SK-N-MC (cell line): ENCODE data around the gene PSMD1.
"Not testable (repeated sequence)": the region's sequence is repeated elsewhere in the genome, so short reads cannot be mapped to it uniquely, and the experiment has no call there.

Source experiments
- DNase-seq: peaks from one replicate; pipeline ENCODE4 v3.0.0-alpha.2; 2011; ENCODE audit warnings: low read depth, low spot score
- H3K27ac ChIP-seq: fragments of 200-600 bp; sonication (generic); 2 replicates; pipeline ENCODE4 v1.5.1; 2016; ENCODE audit warnings: mixed run types
- H3K36me3 ChIP-seq: fragments of 200-600 bp; sonication (generic); 2 replicates; pipeline ENCODE4 v1.6.1; 2017; ENCODE audit warnings: antibody characterized with exemption, low read length, mixed read lengths; ENCODE audit not compliant: insufficient read depth
- H3K4me3 ChIP-seq: fragments of 200-600 bp; sonication (generic); 2 replicates; pipeline ENCODE4 v1.5.1; 2016
- H3K9ac ChIP-seq: fragments of 200-600 bp; sonication (generic); 2 replicates; pipeline ENCODE4 v1.8.0; 2017; ENCODE audit warnings: mixed run types, mixed read lengths; ENCODE audit not compliant: insufficient read length
- H3K9me3 ChIP-seq: fragments of 200-600 bp; sonication (generic); 2 replicates; pipeline ENCODE4 v1.6.1; 2017; ENCODE audit warnings: low read depth, mild to moderate bottlenecking, antibody characterized with exemption, low read length, moderate library complexity, mixed read lengths
- EZH2 ChIP-seq: fragments of 200-600 bp; sonication (generic); IDR thresholded peaks from one replicate; pipeline ENCODE4 v1.6.1; 2017; ENCODE audit warnings: antibody characterized with exemption
- FOXP2 ChIP-seq: optimal IDR thresholded peaks from 2 replicates; pipeline ENCODE3; 2011; ENCODE audit warnings: mild to moderate bottlenecking, moderate library complexity; ENCODE audit not compliant: insufficient read depth; ENCODE audit errors: extremely low read length, control extremely low read depth
- POLR2AphosphoS5 ChIP-seq: IDR thresholded peaks from 2 replicates; pipeline ENCODE4 v1.6.1; 2012; ENCODE audit warnings: mild to moderate bottlenecking, low read depth, low read length, borderline replicate concordance

Gene PSMD1

DNA sequence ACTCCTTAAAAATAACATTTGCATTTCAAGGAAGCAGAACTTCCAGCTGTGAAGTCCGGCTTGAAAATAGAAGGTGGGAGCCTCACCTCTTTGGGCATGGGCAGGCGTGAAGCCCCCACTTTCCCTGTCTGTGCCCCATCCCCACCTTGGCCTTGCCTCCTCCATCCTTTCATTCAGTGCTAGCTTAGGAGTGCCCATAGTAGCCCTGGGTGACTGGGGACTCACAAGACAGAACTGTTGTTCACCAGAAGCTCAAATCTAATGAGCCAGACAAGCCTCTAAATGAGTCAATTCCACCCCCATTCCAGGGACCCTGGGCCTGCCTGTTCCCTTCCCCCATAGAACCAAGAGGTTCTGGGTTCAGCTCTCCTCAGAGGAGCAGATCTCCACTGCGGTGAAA, 40.7 kb upstream of the PSMD1 start:
- no peaks in the 10 kb centered on the region for H3K9me3 ChIP-seq
- no peak overlapping the region for H3K9ac ChIP-seq
- no peak overlapping the region for H3K27ac ChIP-seq
- DNase-seq: no peak
- H3K4me3 ChIP-seq: no peak overlapping the region
- H3K36me3 ChIP-seq: no peaks in the 10 kb centered on the region
- TF ChIP-seq FOXP2 (no peak), POLR2AphosphoS5 (no peak), EZH2 (no peak)

GRCh38 chr2:231016566-231017230, 40.0 kb upstream of the PSMD1 start:
- DNase-seq: peak; percentile 10
- TF ChIP-seq FOXP2 (no peak), EZH2 (no peak), POLR2AphosphoS5 (no peak)
- Histone ChIP-seq H3K9ac (no peak overlapping the region), H3K36me3 (no peaks in the 10 kb centered on the region), H3K9me3 (no peaks in the 10 kb centered on the region), H3K4me3 (no peak overlapping the region), H3K27ac (no peak overlapping the region)

DNA sequence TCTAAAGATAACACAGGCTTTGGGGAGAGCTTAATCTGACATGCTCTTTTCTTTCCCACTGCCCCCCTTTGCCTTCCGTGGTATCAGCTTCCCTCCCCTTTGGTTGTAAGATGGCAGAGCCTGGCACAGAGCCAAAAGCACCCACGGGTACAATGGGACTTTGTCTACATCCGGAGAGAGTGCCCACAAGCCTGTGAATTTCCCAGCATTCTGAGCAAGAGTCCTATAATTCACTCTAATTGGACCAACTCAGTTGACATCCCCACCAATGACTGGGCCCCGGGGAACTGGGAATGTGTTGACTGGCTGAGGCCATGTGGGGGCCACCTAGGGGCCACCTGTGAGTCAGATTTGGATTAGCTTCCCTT, 39.5 kb upstream of the PSMD1 start:
- DNase-seq: peak; percentile 2
- no peaks in the 10 kb centered on the region for H3K9me3 ChIP-seq
- H3K4me3 ChIP-seq: no peak overlapping the region
- no peak overlapping the region for H3K9ac ChIP-seq
- no peak for TF ChIP-seq EZH2
- TF ChIP-seq FOXP2: no peak
- no peak for TF ChIP-seq POLR2AphosphoS5
- H3K36me3 ChIP-seq: no peaks in the 10 kb centered on the region
- no peak overlapping the region for H3K27ac ChIP-seq

- Histone ChIP-seq H3K4me3 (no peak overlapping the region), H3K27ac (no peak overlapping the region), H3K36me3 (no peaks in the 10 kb centered on the region), H3K9ac (no peak overlapping the region), H3K9me3 (no peaks in the 10 kb centered on the region)
- DNase-seq: no peak
- TF ChIP-seq POLR2AphosphoS5: no peak
- TF ChIP-seq FOXP2: no peak
- no peak for TF ChIP-seq EZH2
Measured at GRCh38 chr2:231018184-231018583, 38.5 kb upstream of the PSMD1 start.

GRCh38 chr2:231025059-231025458, 31.6 kb upstream of the PSMD1 start:
- DNase-seq, H3K36me3 ChIP-seq, H3K4me3 ChIP-seq, H3K27ac ChIP-seq, H3K9me3 ChIP-seq, H3K9ac ChIP-seq: not testable (repeated sequence)

GRCh38 chr2:231028889-231029288, 27.8 kb upstream of the PSMD1 start:
- Histone ChIP-seq H3K27ac (no peak overlapping the region), H3K9ac (no peak overlapping the region), H3K4me3 (no peak overlapping the region), H3K36me3 (no peaks in the 10 kb centered on the region), H3K9me3 (no peaks in the 10 kb centered on the region)
- TF ChIP-seq FOXP2 (no peak), EZH2 (no peak), POLR2AphosphoS5 (no peak)
- no peak for DNase-seq

- TF ChIP-seq EZH2 (no peak), FOXP2 (no peak), POLR2AphosphoS5 (no peak)
- no peaks in the 10 kb centered on the region for H3K36me3 ChIP-seq
- H3K9ac ChIP-seq: no peak overlapping the region
- H3K9me3 ChIP-seq: no peaks in the 10 kb centered on the region
- no peak overlapping the region for H3K27ac ChIP-seq
- no peak overlapping the region for H3K4me3 ChIP-seq
- DNase-seq: no peak
Measured at GRCh38 chr2:231029563-231029962, 27.1 kb upstream of the PSMD1 start.

- Histone ChIP-seq H3K4me3 (no peak overlapping the region), H3K9me3 (no peaks in the 10 kb centered on the region), H3K9ac (no peak overlapping the region), H3K27ac (no peak overlapping the region), H3K36me3 (no peaks in the 10 kb centered on the region)
- DNase-seq: no peak
- TF ChIP-seq FOXP2: no peak
Measured at GRCh38 chr2:231030725-231031124, 25.9 kb upstream of the PSMD1 start.

DNA sequence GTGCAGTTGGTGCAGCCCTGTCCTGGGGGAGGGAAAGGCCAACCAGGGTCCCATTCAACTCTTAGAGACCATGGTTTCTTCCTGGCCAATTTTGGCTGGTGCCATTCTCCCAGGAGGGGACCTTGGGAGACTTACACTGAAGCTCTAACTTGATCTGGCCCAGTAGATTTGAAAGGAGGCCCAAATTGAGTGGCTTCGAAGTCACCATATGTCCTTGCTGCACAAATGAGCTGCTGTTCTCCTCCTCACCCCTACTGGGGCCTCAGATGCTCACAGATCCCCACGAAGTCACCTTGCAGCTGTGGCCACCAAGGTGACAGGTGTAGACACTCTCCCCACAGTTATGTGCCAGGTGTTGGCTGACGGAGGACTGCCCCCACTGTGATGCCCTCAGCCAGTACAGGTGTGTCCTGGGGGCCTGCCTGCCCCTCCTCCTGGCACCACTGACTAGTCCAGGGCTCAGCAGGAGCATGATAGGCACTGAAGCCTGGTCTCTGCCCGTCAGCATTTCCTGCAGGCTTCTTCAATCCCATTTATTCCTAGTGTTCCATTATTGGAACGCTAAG, 24.0 kb upstream of the PSMD1 start:
- H3K9me3 ChIP-seq: no peaks in the 10 kb centered on the region
- TF ChIP-seq FOXP2 (no peak), EZH2 (no peak), POLR2AphosphoS5 (no peak)
- H3K27ac ChIP-seq: no peak overlapping the region
- no peaks in the 10 kb centered on the region for H3K36me3 ChIP-seq
- no peak for DNase-seq
- H3K9ac ChIP-seq: no peak overlapping the region
- no peak overlapping the region for H3K4me3 ChIP-seq
